GM21717 (cell line): ENCODE data around the gene PLAC9.

Source experiments
- ATAC-seq: cut with Tn5 transposase; IDR thresholded peaks from one replicate; pipeline ENCODE4 v1.9.1; 2021; ENCODE audit warnings: mild to moderate bottlenecking, moderate library complexity; ENCODE audit not compliant: unreplicated experiment

PLAC9 gene

GRCh38 chr10:80159166-80159873, 26.8 kb downstream of the PLAC9 start:
- no peak for ATAC-seq

DNA sequence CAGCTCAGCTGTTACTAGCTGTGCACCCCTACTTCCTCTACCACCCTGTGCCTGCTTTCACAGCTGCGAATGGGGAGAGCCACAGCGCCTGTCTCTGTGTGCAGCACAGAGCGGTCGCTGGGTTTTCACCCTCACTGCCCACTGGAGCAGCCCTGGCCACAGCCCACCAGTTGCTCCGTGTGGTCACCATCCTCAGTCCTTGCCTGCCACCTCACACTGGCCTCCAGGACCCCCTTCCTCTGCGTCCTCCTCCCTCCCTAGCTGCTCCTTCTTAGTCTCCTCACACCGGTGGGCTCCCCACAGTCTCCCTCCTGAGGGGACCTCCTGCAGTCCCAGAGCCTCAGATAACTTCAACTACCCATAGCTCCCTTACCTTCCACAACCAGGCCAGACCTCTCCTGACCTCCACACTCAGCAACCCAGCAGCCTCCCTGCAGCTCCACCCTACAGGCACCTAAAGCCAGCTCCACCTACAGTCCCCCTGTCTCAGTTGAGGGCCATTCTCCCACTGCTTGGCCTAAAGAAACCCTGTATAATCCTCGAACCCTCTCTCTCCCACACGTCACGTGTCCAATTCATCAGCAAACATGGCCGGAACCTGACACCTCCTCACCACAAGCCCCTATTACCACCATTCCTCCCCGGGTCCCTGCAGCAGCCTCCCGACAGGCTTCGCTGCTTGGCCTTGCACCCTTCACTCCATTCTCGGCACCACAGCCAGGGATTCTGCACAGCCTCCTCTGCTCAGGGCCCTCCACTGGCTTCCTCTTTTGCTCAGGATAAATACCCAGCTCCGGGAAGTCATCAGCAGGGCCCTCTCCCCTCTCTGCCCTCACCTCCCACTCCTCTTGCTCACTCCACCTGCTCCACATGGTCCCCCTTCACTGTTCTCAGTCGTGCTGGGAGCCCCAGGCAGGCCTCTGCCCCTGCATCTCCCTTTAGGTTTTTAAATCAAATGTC, 28.1 kb downstream of the PLAC9 start:
- no peak for ATAC-seq

GRCh38 chr10:80161321-80162083, 29.0 kb downstream of the PLAC9 start:
- no peak for ATAC-seq

DNA sequence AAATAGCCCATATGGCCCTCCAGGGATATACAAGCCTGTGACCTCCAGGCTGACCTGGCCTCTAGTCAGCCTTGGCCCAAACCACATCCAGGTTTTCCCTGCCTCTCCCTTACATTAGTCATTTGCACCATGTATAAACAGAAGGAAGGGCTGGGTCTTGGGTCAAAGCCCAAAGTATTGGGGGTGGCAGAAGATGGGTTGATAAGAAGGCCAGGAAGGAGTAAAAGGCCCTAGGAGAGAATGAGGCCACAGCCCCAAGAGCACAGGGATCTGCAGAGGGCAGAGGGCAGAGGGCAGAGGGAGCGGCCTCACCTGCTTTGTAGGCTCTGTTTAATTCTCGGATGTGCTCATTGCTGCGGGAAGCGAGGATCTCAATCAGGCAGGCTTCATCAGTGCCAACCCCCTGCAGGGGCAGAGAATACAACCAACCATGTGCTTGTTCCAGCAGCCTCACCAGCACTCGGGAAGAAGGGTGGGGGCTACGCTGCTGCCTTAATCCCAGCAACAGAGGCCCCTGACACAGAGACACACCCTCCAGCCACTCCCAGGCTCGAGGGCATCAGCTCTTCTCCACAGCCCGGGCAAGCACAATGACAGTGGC, 31.3 kb downstream of the PLAC9 start:
- no peak for ATAC-seq

- no peak for ATAC-seq
These were observed 32.1 kb downstream of the PLAC9 start for GRCh38 chr10:80164596-80164995.

DNA sequence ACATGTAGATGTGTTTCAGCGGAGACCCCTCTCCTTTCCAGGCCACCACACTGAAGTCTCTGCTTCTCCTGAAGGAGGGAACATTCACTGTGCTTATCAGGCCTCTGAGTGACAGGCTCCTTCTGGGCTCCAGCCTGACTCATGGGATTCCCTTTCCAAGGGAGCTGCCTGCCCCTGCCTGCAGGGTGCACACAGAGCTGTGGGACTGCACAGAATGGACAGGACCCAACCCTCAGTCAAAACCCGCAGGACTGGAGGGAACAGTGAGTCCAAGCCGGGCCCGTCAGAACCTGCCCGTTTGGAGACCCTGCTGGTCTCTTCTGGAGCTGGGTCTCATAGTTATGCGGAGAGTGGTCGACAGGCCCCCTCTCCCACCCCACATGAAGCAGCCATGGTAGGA, 32.6 kb downstream of the PLAC9 start:
- no peak for ATAC-seq

DNA sequence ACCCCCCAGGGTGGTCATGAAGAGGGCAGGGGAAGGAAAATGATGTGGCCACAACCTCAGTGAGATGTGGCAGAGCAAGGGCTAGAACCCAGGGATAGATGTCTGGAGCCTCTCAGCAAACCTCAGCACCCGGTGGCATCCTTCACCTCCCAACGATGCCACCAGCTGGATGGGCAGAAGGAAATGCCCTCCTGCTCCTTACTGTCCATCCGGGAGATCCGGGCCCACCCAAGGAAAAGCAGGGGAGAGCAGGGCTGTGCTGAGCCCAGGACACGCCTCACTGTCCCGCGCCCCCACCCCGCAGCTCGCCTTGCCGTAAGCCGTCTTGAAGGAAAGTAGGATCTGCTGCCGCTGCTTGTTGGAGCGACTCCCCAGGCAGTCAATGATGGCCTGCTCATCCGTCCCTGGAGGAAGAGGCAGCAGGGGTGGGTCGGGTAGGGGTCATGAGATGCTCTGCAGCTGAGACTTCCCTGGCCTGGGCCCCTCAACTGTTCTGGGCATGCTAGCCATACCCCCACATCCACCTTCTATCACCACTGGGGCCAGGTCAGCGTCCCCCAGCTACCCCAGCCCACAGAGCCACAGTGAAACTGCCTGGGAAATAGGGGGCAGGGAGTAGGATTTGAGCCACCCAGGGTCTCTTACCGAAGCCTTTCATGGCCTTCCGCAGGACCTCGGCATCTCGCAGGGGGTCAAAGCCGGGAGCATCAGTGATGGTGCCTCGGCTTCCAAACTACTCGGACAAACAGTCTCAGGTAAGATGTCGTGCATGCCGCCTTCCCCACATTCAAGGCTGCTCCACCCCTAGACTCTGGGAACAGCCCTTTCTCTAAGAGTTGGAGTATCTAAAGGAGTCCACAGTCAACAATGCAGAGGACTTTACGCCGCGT, 34.3 kb downstream of the PLAC9 start:
- no peak for ATAC-seq

DNA sequence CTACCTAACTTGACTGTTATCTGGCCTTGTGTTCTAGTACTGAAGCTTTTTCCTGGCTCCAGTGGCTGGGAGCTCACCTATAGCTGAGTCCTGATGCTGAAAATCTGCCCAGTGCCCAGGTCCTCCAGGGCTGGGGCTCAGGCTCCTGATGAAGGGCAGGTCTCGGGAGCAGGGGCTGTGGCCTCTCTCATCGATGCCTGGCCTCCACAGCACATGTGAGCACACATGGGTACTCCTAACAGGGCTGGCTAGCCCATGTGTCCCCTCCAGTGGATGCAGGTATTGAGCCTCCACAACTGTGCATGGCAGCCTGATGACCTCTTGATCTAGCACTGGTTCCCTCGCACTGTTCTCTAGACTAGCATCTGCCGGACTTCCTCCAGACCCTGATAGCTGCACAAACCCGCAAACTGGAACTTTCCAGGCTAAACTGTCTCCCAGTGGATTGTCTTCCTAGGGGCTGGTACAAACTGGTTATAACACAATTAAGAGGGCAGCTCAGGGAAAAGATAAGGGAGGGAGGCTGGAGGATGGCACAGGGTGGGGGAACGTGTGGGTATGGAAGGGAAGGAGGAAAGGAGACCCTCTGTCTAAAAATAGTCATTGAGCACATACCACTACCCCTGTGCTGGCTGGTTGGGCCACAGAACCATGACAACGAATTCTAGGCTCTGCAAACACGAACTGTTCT, 35.1 kb downstream of the PLAC9 start:
- no peak for ATAC-seq

DNA sequence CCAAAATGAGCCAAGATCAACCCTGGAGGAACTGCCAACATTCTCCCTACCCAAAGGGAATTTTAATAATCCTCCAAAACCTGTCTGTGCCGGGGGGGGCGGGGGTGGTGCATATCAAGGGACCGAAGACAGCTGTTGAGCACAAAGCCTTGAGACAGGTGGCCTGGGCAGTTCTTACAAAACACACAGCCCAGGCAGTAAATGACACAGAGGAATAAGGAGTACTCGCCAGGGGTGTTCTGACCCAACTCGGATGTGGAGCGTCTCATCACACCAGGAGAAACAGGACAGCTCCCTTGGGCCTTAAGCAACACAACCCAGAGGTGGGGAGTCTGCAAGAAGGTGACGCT, 35.6 kb downstream of the PLAC9 start:
- ATAC-seq: no peak

- ATAC-seq: no peak
These were observed 36.3 kb downstream of the PLAC9 start for GRCh38 chr10:80168679-80169380.

GRCh38 chr10:80170026-80170425, 37.5 kb downstream of the PLAC9 start:
- ATAC-seq: no peak

DNA sequence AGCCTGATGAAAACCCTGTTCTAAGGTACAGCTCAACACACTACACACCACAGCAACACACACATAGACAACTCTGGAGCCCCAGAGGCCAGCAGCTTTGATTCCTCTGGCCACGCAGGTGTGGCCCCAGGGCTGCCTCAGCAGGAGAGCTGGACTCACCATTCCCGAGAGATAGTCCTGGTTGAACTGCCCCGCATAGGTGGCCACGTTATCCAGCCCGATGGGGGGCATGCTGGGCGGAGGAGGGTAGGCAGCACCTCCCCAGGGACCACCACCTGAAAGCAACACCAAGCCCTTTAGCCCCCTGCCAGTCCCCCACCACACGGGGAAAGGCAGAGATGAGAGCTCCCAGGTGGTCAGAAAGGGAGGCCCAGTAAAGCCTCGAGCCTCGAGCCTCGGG, 38.1 kb downstream of the PLAC9 start:
- no peak for ATAC-seq

DNA sequence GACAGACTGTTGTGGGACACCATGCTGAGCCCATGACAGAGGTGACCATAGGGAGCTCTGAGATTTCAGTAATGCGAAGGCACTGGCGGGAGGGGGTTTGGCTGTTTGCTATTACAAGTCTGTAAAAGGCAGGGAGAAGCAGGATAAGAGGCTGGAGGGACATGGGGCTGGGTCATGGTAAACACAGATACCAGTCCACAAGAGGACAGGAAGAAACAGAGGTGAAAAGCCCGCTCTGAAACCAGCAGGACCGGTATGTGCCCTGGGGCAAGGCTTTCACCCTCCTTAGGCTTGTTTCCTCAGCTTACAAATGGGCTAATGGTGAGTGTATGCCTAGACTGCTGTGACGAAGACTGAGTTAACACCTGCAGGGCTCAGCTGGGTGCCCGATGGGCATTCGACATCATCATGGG, 38.7 kb downstream of the PLAC9 start:
- ATAC-seq: no peak

DNA sequence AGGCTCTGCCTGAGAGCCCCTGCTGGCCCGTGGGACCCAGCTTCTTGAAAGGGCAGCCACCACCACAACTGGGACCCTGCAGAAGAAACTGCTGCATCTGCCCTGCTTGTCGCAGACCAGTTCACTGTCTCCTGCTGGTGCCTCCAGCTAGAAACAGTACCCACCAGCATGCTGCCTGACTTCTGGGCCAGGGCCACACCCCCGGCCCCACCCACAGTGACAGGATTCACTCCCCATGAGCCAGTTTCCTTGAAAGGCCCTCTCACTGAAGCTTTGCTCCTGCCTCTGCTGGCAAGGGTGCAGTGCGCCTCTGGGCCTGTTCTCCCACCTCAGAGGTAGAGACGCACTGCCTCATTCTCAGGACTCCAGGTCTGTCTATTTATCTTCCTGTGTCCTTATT, 40.4 kb downstream of the PLAC9 start:
- ATAC-seq: no peak

DNA sequence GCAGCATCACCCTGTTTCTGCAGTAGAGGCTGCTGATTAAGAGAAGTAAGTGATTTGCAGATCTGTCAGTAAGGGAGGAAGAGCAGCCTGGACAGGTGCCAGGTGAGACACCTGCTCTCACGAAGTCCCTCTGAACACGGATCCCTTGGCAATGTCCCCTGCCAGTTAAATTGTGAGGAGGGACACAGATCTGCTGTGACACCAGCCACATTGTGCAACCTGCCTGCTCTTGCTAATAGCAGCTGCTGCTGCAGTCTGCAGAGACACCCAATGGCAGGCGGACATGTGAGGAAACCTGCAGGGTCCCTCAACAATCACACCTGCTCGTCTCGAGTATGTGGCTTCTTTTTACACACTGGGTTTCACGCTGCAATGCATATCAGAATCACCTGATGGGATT, 40.9 kb downstream of the PLAC9 start:
- ATAC-seq: no peak

DNA sequence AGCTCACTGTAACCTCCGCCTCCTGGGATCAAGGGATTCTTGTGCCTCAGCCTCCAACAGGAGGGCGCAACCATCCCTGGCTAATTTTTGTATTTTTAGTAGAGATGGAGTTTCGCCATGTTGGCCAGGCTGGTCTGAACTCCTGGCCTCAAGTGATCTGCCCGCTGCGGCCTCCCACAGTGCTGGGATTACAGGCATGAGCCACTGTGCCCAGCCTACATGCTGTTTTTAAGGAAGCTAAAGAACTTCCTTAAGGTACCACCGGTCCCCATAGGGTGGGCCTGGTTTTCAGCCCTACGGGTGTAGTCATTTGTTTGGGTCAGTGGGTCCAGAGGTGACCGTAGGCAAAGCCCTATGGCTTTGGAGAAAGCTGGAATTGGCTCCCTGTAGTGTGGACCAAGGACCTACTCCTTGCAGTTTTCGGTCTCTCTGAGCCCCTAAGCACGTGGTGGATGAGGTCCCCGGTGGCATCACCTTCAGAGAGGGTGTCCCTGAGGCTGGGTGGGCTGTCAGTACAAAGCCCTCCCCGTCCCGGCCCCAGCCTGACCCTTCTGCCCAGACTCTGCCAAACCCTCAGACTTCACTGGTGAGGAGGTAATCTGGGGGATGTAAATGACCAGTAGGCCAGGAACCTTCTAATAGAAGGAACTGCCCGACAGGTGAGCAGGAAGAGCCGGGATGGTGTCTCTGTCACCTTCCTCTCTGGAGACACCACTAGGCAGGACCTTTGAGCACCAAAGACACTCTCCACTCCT, 42.3 kb downstream of the PLAC9 start:
- ATAC-seq: no peak

- ATAC-seq: no peak
These were observed 44.0 kb downstream of the PLAC9 start for GRCh38 chr10:80176526-80176925.
